ENCODE results near the gene GZMM.

Gene GZMM

DNA sequence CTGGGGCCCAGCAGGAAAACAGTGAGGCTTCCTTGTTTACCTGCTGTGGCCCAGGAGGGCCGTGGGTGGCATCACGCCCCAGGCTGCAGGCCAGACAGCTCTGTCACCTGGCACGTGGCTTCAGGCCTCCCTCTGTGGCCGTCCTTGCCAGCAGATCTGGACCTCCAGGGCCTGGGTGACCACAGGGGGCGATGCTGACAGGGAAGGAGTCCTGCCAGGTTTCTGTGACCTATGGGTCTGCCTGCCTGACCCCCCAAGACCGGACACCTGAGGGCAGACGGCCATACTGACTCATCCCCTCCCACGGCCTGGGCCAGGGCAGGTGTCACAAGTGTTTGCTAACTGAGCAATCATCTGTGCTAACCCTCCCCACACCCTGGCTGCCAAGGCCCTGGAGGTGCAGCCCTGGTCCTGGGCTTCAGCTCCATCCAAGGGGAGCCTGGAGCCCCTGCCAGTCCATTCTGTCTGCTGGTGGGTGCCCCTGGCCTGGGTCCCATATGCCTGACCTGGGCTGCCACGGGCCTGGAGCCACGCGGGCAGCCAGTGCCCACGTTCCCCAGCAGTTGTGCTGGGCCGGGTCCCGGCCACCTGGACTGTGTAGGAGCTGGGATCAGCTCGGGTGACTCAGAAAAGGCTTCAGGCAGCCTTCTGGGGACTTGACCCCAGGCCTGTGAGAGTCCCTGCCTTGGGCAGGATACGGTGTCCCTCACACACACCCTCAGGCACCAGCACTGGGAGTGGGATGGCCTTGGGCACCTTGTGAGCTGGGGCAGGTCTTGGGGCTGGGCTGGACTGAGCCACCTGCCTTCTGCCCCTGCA is 8.6 kb upstream of the GZMM start:
- DNase-seq, result no peak

DNA sequence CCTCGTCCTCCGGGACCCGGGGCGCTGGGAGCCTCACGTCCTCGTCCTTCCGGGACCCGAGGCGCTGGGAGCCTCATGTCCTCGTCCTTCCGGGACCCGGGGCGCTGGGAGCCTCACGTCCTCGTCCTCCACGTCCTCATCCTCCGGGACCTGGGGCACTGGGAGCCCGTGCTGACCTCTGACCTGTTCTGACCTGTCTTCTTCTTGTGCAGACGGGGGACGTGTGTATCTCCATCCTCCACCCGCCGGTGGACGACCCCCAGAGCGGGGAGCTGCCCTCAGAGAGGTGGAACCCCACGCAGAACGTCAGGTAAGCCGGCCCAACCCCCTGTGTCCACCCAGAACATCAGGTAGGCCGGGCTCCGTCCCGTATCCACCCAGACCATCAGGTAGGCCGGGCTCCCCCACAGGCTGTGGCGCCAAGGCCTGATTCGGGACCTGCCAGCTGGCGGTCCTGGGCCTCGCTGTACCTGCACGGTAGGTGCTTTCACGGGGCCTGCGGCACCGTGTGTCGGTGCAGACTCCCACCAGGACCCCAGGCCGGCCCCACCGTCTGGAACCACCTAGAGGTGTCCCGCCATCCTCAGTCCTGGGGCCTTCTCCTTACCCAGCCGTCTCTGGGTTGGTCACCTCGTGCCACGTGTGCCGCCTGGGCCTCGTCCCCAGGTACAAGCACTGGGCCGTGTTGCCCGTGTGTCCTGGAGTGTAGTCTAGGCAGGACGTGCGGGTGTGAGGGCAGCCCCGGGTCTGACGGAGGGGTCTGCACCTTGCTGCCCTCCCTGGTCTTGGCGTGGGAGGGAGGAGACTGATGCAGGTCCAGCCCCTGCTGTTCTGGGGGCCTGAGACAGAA is 7.6 kb upstream of the GZMM start:
- no peak for DNase-seq

DNA sequence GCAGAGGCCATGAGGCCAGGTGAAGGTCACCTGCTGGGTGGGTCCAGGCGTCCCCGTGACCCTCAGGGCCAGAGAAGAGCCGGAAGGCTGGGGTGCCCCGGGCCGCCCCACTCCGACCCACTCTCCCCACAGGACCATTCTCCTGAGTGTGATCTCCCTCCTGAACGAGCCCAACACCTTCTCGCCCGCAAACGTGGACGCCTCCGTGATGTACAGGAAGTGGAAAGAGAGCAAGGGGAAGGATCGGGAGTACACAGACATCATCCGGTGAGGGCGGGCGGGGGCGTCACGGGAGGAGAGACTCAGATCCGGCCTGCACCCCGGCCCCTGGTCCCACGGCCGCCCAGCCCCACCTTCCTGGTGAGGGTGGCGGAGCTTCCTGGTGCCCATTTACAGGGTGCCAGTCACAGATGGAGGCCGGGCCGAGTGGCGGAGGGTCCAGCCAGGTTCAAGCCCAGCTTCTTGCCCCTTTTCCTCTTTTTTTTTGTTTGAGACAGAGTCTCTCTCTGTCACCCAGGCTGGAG is 6.9 kb upstream of the GZMM start:
- no peak for DNase-seq

DNA sequence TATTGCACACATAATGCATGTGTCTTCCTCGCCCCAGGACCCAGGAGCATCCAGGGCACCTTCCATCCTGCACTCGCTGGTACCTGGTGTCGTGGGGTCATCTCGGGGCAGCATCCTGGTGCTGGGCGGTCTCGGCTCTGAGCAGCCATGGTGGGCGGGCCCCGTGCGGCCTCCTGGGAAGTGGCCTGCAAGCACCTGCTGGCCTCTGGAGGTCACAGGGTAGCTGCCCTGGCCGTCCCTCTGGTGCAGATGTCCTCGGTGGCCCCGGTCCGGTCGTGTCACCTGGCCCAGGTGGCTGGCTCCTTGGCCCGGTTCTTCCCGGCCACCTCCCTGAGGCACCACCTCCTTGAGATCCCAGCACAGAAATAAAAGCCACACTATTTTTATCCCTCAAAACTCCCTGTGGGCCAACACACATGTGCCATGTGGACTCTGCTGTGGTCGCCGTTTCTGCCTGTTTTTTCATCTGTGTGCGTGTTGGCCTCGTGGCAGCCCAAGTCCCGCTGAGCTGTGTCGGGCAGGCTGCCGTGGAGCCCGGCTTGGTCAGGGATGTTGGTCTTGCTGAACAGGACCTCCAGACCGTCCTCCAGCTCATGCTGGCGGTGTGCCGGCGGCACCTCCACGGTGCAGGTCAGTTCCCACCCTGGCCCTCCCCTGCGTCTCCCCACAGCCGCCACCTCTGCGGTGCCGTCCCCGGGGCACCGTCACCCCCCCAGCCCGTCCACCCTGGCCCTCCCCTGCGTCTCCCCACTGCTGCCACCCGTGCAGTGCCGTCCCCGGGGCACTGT is 5.0 kb upstream of the GZMM start:
- no peak for DNase-seq

DNA sequence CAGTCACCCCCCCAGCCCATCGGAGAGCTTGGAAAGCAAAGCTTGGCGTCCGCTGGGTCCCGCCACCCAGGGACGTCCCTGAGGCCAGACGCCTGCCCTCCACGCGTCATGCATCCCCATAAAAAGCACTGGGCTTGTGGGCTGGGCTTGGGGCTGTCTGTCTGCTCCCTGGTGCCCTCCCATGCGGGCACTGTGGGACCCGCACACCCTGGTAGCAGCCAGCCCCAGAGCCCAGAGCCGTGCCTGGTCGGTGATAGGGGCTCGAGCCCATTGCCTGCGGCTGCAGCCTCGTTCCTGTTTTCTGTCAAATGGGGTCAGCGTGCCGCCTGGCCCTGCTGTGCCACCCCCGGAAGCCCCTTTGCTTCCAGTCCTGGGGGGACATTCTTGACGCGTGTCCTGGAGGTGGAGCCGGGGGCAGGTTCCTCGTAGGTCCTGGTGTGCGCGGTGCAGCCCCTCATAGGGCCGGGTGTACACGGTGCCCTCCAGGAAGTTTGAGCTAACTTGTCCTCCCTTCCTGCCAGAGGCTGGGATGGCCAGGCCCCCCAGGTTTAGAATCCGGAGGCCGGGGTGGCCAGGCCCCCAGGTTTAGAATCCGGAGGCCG is 4.3 kb upstream of the GZMM start:
- DNase-seq, result no peak

DNA sequence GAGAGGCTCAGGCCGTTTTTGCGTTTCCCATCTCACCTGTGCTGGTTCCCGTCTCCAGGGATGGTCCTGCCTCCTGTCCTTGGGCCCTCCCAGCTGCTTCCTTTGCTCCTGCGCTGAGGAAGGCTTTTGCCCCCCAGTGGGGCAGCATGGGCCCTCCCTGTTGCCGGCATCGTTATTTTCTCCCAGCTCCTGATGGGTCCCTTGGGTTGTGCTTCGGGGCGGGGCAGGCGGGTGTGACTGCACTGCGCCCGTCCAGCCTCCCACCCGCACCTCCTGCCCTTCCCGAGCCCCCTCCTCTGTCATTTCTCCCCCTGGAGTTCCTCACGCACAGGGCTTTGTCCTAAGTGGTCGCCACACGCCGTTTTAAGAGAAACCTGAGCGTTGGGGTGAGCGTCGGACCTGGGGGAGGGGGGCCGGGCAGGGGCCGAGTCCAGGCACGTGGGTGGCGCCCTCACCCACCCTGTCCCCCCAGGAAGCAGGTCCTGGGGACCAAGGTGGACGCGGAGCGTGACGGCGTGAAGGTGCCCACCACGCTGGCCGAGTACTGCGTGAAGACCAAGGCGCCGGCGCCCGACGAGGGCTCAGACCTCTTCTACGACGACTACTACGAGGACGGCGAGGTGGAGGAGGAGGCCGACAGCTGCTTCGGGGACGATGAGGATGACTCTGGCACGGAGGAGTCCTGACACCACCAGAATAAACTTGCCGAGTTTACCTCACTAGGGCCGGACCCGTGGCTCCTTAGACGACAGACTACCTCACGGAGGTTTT is 2.8 kb upstream of the GZMM start:
- no peak for DNase-seq

DNA sequence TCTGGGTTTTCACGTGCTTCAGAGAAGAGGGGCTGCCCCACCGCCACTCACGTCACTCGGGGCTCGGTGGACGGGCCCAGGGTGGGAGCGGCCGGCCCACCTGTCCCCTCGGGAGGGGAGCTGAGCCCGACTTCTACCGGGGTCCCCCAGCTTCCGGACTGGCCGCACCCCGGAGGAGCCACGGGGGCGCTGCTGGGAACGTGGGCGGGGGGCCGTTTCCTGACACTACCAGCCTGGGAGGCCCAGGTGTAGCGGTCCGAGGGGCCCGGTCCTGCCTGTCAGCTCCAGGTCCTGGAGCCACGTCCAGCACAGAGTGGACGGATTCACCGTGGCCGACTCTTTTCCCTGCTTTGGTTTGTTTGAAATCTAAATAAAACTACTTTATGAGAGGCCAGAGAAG is 2.2 kb upstream of the GZMM start:
- DNase-seq, result no peak

DNA sequence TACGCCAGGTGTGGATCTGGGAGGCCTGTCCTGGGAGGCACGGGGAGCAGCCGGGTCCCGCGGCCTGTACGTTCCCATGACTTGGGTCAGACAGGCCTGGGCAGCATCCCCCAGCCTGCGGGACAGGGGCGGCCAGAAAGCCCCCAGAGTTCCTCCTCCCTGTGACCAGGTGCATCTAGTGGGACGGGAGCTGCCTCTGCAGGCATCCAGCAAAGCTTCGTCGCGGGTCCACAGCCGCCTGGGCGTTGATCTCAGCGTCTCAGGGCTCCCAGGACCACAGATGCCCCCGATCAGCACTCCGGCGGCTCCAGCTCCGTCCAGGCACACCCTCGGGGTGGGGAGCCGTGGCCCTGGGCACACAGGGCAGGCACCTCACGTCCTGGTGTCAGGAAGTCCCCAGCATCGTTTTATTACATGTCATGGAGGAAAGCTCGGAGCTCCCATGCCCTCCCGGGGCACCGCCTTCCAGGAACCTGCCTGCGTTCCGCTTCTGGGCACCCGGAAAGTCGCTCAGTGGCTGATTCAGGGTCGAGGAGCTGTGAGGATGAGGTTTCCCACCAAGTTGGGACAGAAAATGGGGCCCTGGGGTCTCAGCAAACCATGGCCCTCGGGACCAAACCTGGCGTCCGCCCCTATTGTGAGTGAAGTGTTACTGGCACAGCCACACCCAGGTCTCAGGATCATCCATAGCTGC is 1.5 kb upstream of the GZMM start:
- no peak for DNase-seq

DNA sequence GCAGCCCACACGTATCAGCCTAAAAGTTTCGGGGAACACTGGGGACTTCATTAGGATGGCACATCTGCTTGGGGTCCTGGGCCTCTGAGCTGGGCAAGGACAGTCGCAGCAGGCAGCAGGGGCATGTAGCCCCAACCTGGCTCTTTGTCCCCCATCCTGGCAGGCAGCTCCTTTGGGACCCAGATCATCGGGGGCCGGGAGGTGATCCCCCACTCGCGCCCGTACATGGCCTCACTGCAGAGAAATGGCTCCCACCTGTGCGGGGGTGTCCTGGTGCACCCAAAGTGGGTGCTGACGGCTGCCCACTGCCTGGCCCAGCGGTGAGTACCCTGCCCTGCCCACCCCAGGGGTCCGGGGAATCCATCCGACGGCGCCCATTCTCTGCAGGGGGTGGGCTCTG is 3.3 kb downstream of the GZMM start:
- no peak for DNase-seq

DNA sequence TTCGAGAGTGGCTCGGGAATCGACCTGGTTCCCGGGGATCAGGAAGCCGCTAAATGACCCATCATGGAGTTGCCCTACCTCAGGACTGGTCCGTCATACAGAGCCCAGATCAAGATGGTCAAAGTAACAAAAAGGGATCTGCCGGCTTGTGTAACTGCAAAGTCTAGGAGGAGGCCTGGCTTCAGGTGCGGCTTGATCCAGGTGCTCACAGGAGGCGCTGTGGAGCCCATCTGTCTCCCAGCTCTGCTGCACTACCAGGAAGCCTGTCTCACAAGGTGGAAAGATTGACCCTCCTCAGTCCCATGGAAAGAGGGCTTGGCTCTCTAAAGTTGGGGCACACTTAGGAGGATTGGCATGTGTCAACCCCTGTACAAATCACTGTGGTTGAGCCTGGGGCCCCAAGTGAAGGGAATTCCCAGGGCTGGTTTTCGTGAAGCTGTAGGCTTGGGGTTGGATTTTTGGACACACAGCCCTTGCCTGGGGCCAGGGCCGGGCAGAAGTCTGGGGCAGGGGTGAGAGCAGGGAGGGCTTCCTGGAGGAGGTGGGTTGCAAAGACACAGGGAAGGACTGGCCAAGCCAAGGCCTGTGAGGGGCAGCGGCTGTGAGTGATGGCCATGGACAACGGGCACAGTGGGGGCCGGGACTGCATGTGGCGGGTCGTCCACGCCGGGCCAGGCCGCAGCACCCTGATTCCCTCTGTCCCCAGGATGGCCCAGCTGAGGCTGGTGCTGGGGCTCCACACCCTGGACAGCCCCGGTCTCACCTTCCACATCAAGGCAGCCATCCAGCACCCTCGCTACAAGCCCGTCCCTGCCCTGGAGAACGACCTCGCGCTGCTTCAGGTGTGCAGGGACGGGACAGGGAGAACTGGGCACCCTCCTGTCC is 4.2 kb downstream of the GZMM start:
- no peak for DNase-seq

DNA sequence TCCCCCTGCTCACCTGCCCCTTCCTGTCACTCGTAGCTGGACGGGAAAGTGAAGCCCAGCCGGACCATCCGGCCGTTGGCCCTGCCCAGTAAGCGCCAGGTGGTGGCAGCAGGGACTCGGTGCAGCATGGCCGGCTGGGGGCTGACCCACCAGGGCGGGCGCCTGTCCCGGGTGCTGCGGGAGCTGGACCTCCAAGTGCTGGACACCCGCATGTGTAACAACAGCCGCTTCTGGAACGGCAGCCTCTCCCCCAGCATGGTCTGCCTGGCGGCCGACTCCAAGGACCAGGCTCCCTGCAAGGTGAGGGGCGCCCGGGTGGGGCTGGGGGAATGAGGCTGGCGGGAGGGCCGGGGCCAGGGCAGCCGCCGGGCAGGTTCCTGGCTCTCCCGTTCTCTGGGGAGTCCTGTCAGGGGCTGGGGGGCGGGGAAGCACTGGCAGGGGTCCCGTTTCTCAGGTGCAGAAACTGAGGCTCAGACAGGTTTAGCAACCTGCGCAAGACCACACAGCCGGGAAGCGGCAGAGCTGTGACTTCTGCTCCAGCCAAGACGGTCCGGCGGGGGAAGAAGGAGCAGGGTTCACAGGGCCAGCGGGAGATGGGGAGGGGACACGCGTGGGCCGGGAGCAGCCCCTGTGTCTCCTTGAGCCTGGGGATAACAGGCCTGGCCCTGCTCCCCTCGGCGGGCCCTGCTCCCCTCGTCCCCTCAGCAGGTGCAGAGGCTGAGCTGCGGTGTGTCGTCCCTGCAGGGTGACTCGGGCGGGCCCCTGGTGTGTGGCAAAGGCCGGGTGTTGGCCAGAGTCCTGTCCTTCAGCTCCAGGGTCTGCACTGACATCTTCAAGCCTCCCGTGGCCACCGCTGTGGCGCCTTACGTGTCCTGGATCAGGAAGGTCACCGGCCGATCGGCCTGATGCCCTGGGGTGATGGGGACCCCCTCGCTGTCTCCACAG is 5.3 kb downstream of the GZMM start:
- no peak for DNase-seq

DNA sequence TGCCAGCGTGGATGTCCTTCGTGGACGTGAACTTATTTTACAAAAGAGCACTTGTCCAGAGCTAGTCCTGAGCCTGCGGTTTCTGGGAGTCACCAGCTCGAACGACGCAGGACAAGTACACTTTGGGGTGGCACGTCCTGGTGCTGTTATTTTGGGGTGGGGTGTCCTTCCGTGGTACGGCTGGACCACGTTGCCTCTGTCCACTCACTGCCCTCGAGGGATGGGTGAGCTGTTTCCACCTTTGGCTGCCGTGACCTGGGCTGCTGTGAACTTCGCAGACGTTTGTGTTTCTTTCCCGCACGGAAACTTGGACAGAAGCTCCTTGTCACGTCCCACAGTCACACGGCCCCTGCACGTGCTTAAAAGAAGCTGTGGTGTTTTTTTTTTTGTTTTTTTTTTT is 11.0 kb downstream of the GZMM start:
- DNase-seq, result no peak

DNA sequence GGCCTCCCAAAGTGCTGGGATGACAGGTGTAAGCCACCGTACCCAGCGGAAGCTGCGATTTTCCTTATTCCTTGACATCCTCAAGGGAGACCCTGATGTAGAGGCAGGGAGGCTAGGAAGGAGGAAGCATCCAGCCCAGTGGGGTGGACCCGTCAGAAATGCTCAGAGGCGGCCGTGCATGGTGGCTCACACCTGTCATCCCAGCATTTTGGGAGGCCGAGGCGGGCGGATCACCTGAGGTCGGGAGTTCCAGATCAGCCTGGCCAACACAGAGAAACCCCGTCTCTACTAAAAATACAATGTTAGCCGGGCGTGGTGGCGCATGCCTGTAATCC is 11.6 kb downstream of the GZMM start:
- DNase-seq, result no peak

DNA sequence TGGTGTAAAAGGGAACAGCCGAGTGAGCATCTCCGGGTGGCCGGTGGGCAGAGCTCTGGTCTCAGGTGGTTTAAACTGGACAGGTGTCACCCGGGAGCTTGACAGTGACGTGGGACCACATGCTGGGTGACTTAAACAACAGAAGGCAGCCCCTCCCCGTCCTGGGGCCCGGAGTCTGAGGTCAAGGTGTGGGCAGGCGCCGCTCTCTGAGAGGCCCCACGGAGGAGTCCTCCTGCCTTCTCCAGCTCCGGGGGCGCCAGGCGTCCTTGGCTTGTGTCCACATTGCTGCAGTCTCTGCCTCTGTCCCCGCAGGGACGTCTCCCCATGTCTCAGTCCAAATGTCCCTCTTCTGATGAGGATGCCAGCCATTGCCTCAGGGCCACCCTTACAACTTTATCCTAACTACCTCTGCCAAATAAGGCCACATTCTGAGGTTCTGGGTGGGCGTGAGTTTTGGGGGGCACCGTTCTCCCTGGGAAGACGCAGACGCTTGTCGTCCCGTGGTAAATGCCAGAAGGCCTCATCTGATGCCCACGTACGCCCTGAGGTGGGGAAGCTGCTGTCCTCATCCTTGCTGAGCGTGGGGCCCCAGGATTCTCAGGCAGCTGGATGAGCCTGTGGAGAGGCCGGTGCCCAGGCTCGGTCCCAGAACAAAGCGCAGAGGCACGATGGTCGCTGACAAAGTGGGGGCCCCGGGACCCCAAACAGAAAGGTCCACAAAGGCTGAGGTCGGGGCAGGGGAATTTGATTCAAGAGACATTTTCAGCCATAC is 12.9 kb downstream of the GZMM start:
- no peak for DNase-seq

DNA sequence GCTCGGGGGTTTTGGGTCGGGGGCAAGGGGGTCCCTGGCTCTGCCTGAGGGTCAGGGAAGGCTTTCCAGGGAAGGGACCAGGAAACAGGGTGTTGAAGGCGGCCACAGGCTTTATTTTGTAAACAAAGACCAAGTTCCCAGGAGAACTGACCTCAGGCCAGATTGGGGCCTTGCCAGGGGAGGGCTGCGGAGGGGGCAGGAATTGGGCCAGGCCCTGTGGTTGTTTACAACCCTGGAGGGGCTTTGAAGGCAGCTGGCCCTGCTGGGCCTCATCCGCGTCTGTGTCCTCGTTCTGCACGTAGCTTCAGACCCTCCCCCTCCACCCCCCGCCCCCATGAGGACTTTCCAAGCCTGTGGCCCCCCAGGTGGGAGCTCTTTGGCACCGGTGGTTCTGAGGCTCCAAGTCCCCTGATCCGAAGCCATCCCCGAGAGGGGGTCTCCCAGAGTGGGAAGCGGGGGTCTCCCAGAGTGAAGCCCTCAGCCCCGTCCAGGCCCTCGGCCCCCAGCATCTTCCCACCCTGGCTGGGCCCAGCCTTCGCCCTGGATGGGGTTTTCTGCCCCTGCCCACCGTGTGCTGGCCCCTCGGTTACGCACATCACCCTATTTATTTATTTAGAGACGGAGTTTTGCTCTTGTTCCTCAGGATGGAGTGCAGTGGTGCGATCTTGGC is 15.1 kb downstream of the GZMM start:
- DNase-seq, result no peak

DNA sequence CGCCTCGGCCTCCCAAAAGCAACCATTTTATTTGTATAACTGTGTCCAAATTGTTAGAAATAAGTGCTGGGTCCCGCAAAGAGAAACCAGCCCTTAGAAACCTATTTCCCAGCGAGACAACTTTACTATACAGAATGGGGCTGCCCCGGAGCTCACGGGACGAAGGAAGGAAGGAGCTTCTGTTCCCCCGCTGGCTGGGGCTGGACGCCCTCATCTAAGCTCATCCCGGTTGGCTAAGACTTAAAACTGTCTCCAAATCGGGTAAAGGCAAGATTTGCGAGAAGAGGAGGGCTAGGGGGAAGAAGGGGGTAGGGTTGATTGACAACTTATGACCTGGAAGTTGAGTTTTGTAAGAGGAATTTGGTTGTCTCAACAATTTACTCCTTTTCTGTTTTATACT is 16.3 kb downstream of the GZMM start:
- no peak for DNase-seq

DNA sequence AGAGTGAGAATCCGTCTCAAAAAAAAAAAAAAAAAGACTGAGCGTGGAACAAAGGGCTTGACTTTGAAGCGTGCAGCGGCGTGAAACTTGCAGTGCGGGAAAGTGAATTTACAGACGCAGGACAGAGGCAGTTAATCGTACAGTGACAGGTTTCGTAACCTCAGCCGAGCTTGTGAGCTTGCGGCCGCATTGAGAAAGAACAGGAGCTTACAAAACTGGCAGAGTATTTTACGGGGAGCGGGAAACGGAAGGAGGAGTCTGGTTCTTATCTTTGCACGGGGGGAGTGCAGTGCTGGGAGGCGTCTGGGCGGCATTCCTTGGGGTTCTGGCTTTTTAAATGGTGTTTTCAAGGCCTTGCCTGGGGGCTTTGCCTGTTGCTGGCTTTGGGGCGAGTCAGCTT is 22.6 kb downstream of the GZMM start:
- DNase-seq, result peak; percentile 76

DNA sequence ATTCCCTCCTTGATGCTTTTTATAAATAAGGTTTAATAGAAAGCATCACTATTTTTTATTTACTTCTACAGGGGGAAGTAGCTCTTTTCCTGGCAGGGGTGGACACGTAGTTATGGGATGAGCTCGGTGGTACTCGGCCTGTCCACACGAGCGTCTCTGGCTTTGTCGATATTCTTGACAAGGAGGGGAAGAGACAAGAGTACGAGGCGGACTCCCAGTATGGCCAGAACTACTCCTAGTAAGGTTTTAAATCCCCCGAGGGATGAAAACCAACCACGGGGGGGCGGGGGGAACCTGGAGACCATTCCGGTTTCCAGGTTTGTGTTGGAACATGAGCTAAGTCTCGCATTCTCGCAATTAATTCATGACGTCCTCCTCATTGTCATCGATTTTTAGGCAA is 23.0 kb downstream of the GZMM start:
- DNase-seq, result no peak

Measured in fibroblast of skin of abdomen (primary cell).